H4 (cell line): ENCODE measurements around the gene CPED1. TPM values are rescaled to one million over a fixed set of nuclear protein-coding genes. Genes with fewer than 3 reads are reported as not detected.
"Not testable (repeated sequence)": the region's sequence is repeated elsewhere in the genome, so short reads cannot be mapped to it uniquely, and the experiment has no call there.

ENCODE experiments used
- DNase-seq: peaks from one replicate; pipeline ENCODE4 v3.0.0-alpha.2; 2015; ENCODE audit warnings: low spot score
- total RNA-seq: library from RNA; depleted of rRNA; stranded (reverse); fragments of >200 nt; shearing (Covaris generic); gene quantifications from 2 replicates; pipeline ENCODE4 v1.2.3, GENCODE V29; 2014

CPED1 gene
- total RNA-seq, 1 experiment from 2014 or later: 26.5 TPM

GRCh38 chr7:121244120-121244870, 255.8 kb downstream of the CPED1 start:
- DNase-seq: no peak

GRCh38 chr7:121251367-121251766, 262.9 kb downstream of the CPED1 start:
- not testable (repeated sequence) for DNase-seq

GRCh38 chr7:121252523-121253235, 264.2 kb downstream of the CPED1 start:
- not testable (repeated sequence) for DNase-seq

- no peak for DNase-seq
Observed at GRCh38 chr7:121259826-121260225, 271.3 kb downstream of the CPED1 start.

GRCh38 chr7:121261207-121261884, 272.8 kb downstream of the CPED1 start:
- DNase-seq: no peak

GRCh38 chr7:121262221-121262620, 273.7 kb downstream of the CPED1 start:
- no peak for DNase-seq

GRCh38 chr7:121262969-121263368, 274.5 kb downstream of the CPED1 start:
- DNase-seq: no peak

- no peak for DNase-seq
Observed at GRCh38 chr7:121266307-121266894, 277.9 kb downstream of the CPED1 start.

GRCh38 chr7:121267612-121268011, 279.1 kb downstream of the CPED1 start:
- DNase-seq: no peak

GRCh38 chr7:121269798-121270197, 281.3 kb downstream of the CPED1 start:
- no peak for DNase-seq

GRCh38 chr7:121271098-121271497, 282.6 kb downstream of the CPED1 start:
- no peak for DNase-seq

GRCh38 chr7:121271916-121272315, 283.4 kb downstream of the CPED1 start:
- DNase-seq: no peak

- no peak for DNase-seq
Observed at GRCh38 chr7:121272676-121273075, 284.2 kb downstream of the CPED1 start.

- DNase-seq: no peak
Observed at GRCh38 chr7:121273467-121274167, 285.1 kb downstream of the CPED1 start.

GRCh38 chr7:121274467-121274866, 286.0 kb downstream of the CPED1 start:
- DNase-seq: no peak

- no peak for DNase-seq
Observed at GRCh38 chr7:121275204-121275603, 286.7 kb downstream of the CPED1 start.

GRCh38 chr7:121276313-121276712, 287.8 kb downstream of the CPED1 start:
- no peak for DNase-seq

GRCh38 chr7:121278120-121279021, 289.9 kb downstream of the CPED1 start:
- DNase-seq: peak; percentile 31

GRCh38 chr7:121279060-121279620, 290.6 kb downstream of the CPED1 start:
- no peak for DNase-seq

GRCh38 chr7:121279822-121280221, 291.3 kb downstream of the CPED1 start:
- DNase-seq: no peak
